GM23338 (cell line): ENCODE data around the gene RAP2B.

ENCODE experiments used
- CTCF ChIP-seq, 2 experiments: fragments of 200-600 bp in 1 of 2; sonication (generic) in 1 of 2; conservative IDR thresholded peaks; 2 replicates each; pipeline versions ENCODE4 v1.5.1 to v1.6.1; 2016 to 2017; ENCODE audit warnings: antibody characterized with exemption in 2 of 2, low read depth in 2 of 2, mild to moderate bottlenecking in 2 of 2, moderate library complexity in 1 of 2
- ETS1 ChIP-seq: IDR thresholded peaks from 2 replicates; pipeline ENCODE4 v1.6.1; 2016; ENCODE audit warnings: antibody characterized with exemption
- EZH2phosphoT487 ChIP-seq: fragments of 200-600 bp; sonication (generic); IDR thresholded peaks from one replicate; pipeline ENCODE4 v1.8.1; 2018; ENCODE audit warnings: antibody characterized with exemption; ENCODE audit not compliant: unreplicated experiment
- JUNB ChIP-seq: IDR thresholded peaks from one replicate; pipeline ENCODE4 v1.6.1; 2016; ENCODE audit warnings: antibody characterized with exemption; ENCODE audit not compliant: unreplicated experiment
- POLR2AphosphoS5 ChIP-seq: IDR thresholded peaks from 2 replicates; pipeline ENCODE4 v1.6.1; 2016; ENCODE audit warnings: antibody characterized with exemption, low read depth
- TF ChIP-seq, protein P1 (sequence below): IDR thresholded peaks from one replicate; pipeline ENCODE4 v1.6.1; 2018; ENCODE audit warnings: antibody characterized with exemption; ENCODE audit not compliant: unreplicated experiment

GRCh38 chr3:153166796-153167195 is 4.8 kb downstream of the RAP2B start:
- TF ChIP-seq POLR2AphosphoS5 (no peak), CTCF (conservative IDR thresholded peaks at IDR 0.05; ENCODE audit: low read depth in 2 of 2) (no peak), EZH2phosphoT487 (no peak), JUNB (no peak), ETS1 (no peak)
- TF ChIP-seq, protein P1, sequence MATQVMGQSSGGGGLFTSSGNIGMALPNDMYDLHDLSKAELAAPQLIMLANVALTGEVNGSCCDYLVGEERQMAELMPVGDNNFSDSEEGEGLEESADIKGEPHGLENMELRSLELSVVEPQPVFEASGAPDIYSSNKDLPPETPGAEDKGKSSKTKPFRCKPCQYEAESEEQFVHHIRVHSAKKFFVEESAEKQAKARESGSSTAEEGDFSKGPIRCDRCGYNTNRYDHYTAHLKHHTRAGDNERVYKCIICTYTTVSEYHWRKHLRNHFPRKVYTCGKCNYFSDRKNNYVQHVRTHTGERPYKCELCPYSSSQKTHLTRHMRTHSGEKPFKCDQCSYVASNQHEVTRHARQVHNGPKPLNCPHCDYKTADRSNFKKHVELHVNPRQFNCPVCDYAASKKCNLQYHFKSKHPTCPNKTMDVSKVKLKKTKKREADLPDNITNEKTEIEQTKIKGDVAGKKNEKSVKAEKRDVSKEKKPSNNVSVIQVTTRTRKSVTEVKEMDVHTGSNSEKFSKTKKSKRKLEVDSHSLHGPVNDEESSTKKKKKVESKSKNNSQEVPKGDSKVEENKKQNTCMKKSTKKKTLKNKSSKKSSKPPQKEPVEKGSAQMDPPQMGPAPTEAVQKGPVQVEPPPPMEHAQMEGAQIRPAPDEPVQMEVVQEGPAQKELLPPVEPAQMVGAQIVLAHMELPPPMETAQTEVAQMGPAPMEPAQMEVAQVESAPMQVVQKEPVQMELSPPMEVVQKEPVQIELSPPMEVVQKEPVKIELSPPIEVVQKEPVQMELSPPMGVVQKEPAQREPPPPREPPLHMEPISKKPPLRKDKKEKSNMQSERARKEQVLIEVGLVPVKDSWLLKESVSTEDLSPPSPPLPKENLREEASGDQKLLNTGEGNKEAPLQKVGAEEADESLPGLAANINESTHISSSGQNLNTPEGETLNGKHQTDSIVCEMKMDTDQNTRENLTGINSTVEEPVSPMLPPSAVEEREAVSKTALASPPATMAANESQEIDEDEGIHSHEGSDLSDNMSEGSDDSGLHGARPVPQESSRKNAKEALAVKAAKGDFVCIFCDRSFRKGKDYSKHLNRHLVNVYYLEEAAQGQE, result no peak
